Endothelial cell of umbilical vein (primary cell): Measurements from ENCODE around the gene CPVL. TPM values are rescaled to one million over a fixed set of nuclear protein-coding genes. Genes with fewer than 3 reads are reported as not detected.

Experiments used
- BruUV-seq: library from RNA; stranded (reverse); fragments of 400-500 nt; replicated peaks from 2 replicates; lab custom pipeline; 2021; lab: Mats Ljungman, UMichigan
- CTCF ChIA-PET: fragments of 300-600, 350-600 bp; sonication (Branson Sonifier 250); formaldehyde crosslinking; loops from one replicate; lab custom pipeline; 2021; ENCODE audit warnings: antibody characterized with exemption, inconsistent platforms; lab: Charles Lee
- POLR2A ChIA-PET: fragments of 300-600, 350-600 bp; sonication (Branson Sonifier 250); formaldehyde crosslinking; loops from one replicate; lab custom pipeline; 2021; ENCODE audit warnings: antibody characterized with exemption, inconsistent platforms; lab: Charles Lee
- DNase-seq: peaks from one replicate; pipeline ENCODE4 v3.0.0-alpha.2; 2011; ENCODE audit warnings: low read depth, low spot score
- FAIRE-seq: peaks from 2 replicates; lab custom pipeline; 2011; peaks lifted over from hg19 to GRCh38; lab: Jason Lieb, UNC
- H2AFZ ChIP-seq: 2 replicates; pipeline ENCODE4 v1.6.0; 2012; ENCODE audit warnings: low read depth, low read length, control low read depth, inconsistent platforms
- H3K27ac ChIP-seq: 2 replicates; pipeline ENCODE4 v1.5.1; 2011; ENCODE audit warnings: low read depth, mild to moderate bottlenecking, control low read depth, low read length, moderate library complexity; ENCODE audit not compliant: insufficient read depth
- H3K27me3 ChIP-seq, 2 experiments: 2 replicates each; pipeline versions ENCODE4 v1.6.0 to v1.6.1; 2011; ENCODE audit warnings: low read length in 2 of 2, mixed read lengths in 1 of 2; ENCODE audit not compliant: control insufficient read depth in 2 of 2, insufficient read depth in 2 of 2
- H3K36me3 ChIP-seq, 2 experiments: 2 replicates in 1 of 2; 3 replicates in 1 of 2; pipeline ENCODE4 v1.5.1; 2011; ENCODE audit warnings: low read length in 2 of 2, mild to moderate bottlenecking in 1 of 2, moderate library complexity in 1 of 2; ENCODE audit not compliant: control insufficient read depth in 2 of 2, insufficient read depth in 2 of 2; ENCODE audit errors: extremely low read depth in 1 of 2
- H3K4me1 ChIP-seq: 3 replicates; pipeline ENCODE4 v1.5.1; 2011; ENCODE audit warnings: mild to moderate bottlenecking, low read length; ENCODE audit not compliant: control insufficient read depth, insufficient read depth; ENCODE audit errors: extremely low read depth
- H3K4me2 ChIP-seq: 2 replicates; pipeline ENCODE4 v1.6.1; 2011; ENCODE audit warnings: low read length, control low read depth, mixed read lengths; ENCODE audit not compliant: insufficient read depth
- H3K4me3 ChIP-seq, 3 experiments: fragments of 200-600 bp in 1 of 3; sonication (generic), shearing (Covaris generic) in 1 of 3; replicated peaks in 1 of 3; 2 replicates each; pipeline ENCODE4 v1.5.1; 2011 to 2016; ENCODE audit warnings: control low read depth in 3 of 3, low read length in 3 of 3, mild to moderate bottlenecking in 2 of 3, inconsistent platforms in 1 of 3, low read depth in 1 of 3, moderate library complexity in 1 of 3; ENCODE audit not compliant: insufficient read depth in 1 of 3
- H3K79me2 ChIP-seq: 2 replicates; pipeline ENCODE4 v1.6.0; 2012; ENCODE audit warnings: low read length, inconsistent platforms; ENCODE audit not compliant: control insufficient read depth, insufficient read depth
- H3K9ac ChIP-seq: replicated peaks from 2 replicates; pipeline ENCODE3; 2011; ENCODE audit warnings: low read length, control low read depth; ENCODE audit not compliant: insufficient read depth; ENCODE audit errors: extremely low read depth
- H3K9me1 ChIP-seq: replicated peaks from 3 replicates; pipeline ENCODE4 v1.6.0; 2011; ENCODE audit warnings: mild to moderate bottlenecking, low read length; ENCODE audit not compliant: control insufficient read depth, insufficient read depth; ENCODE audit errors: extremely low read depth
- H3K9me3 ChIP-seq: replicated peaks from 2 replicates; pipeline ENCODE4 v1.5.1; 2012; ENCODE audit warnings: low read length, inconsistent platforms; ENCODE audit not compliant: control insufficient read depth, insufficient read depth
- H4K20me1 ChIP-seq: replicated peaks from 2 replicates; pipeline ENCODE3; 2011; ENCODE audit warnings: mild to moderate bottlenecking, low read length; ENCODE audit not compliant: control insufficient read depth, insufficient read depth; ENCODE audit errors: extremely low read depth
- CTCF ChIP-seq, 2 donors: IDR thresholded peaks; 1 replicate in 1 of 2; 2 replicates in 1 of 2; pipeline ENCODE4 v1.5.1; 2011; ENCODE audit warnings: low read length in 2 of 2, mild to moderate bottlenecking in 2 of 2, moderate library complexity in 2 of 2, control low read depth in 1 of 2, inconsistent platforms in 1 of 2, low read depth in 1 of 2; ENCODE audit not compliant: insufficient read depth in 1 of 2; ENCODE audit errors: extremely low read depth in 1 of 2
- EZH2 ChIP-seq: IDR thresholded peaks from 2 replicates; pipeline ENCODE4 v1.6.1; 2012; ENCODE audit warnings: borderline replicate concordance, low read depth, mild to moderate bottlenecking, moderate library complexity, low read length, inconsistent platforms; ENCODE audit not compliant: severe bottlenecking
- FOS ChIP-seq: IDR thresholded peaks from 2 replicates; pipeline ENCODE4 v1.6.1; 2011; ENCODE audit warnings: mild to moderate bottlenecking, low read length, moderate library complexity, borderline replicate concordance; ENCODE audit not compliant: insufficient read depth
- GATA2 ChIP-seq: IDR thresholded peaks from 2 replicates; pipeline ENCODE4 v1.7.0; 2011; ENCODE audit warnings: low read depth, mild to moderate bottlenecking, moderate library complexity, mixed read lengths, low read length; ENCODE audit not compliant: insufficient read length, insufficient read depth
- JUN ChIP-seq: IDR thresholded peaks from 2 replicates; pipeline ENCODE4 v1.6.1; 2011; ENCODE audit warnings: borderline replicate concordance, low read depth; ENCODE audit not compliant: insufficient read length, insufficient read depth
- MAX ChIP-seq: IDR thresholded peaks from 2 replicates; pipeline ENCODE4 v1.6.1; 2011; ENCODE audit not compliant: insufficient read depth, insufficient read length
- MYC ChIP-seq: IDR thresholded peaks from one replicate; pipeline ENCODE4 v1.6.1; 2011; ENCODE audit warnings: mild to moderate bottlenecking, low read depth, low read length
- POLR2A ChIP-seq: IDR thresholded peaks from 2 replicates; pipeline ENCODE4 v1.6.1; 2012; ENCODE audit warnings: low read depth, mild to moderate bottlenecking, control low read depth, low read length
- POLR2AphosphoS5 ChIP-seq: IDR thresholded peaks from 2 replicates; pipeline ENCODE4 v1.6.1; 2012; ENCODE audit warnings: low read depth, mild to moderate bottlenecking, control low read depth, low read length, moderate library complexity; ENCODE audit not compliant: insufficient read depth
- dilution Hi-C: fragments of 300-500 bp; cut with MboI; formaldehyde crosslinking; loops from one replicate; pipeline ENCODE4 v1.15.0; 2019; ENCODE audit warnings: low sequenced_read_pairs; ENCODE audit not compliant: extremely low pct_ligation_motif_present
- intact Hi-C: fragments of 100-400 bp; cut with micrococcal nuclease; formaldehyde crosslinking; loops from one replicate; pipeline ENCODE4 v1.10.0; 2022
- polyA plus RNA-seq, 4 experiments: library from polyadenylated mRNA; depleted of rRNA in 3 of 4; stranded (reverse) in 3 of 4; unstranded in 1 of 4; fragments of >200 nt; gene quantifications; 2 replicates each; pipeline versions ENCODE4 v1.2.1 to v1.2.3, GENCODE V29; 2011 to 2012; ENCODE audit warnings: missing spikeins in 1 of 4
- total RNA-seq: library from RNA; stranded (reverse); gene quantifications from 2 replicates; pipeline ENCODE4 v1.2.3, GENCODE V29; 2021

CPVL gene
- total and polyA plus RNA-seq, 2 donors (not counting 3 experiments of a cell fraction or from before 2014, with no cell fraction given), result 0.14 TPM; not detected in 1

- H3K79me2 ChIP-seq, result no peaks in the 10 kb centered on the region
- dilution Hi-C loops, result no loop called here
- H3K9me3 ChIP-seq, result no peaks in the 10 kb centered on the region
- CTCF ChIA-PET, result interaction anchor here (1.2 to 3.6 kb wide), 5 partner anchors 66 to 119 kb away, joined by 3 to 25 read pairs (median 7); no protein-coding TSS in a partner anchor
- H3K27ac ChIP-seq, result peak overlapping the region; percentile 31
- peak; percentile 10 for TF ChIP-seq GATA2
- TF ChIP-seq JUN, result no peak
- peak overlapping the region; percentile 96 for H3K4me2 ChIP-seq
- peak overlapping the region; percentile 54 for H2AFZ ChIP-seq
- H3K9ac ChIP-seq, result no peak overlapping the region
- no peaks in the 10 kb centered on the region for H3K27me3 ChIP-seq
- H3K4me1 ChIP-seq, result peaks cover 49% of the 10 kb centered on the region
- DNase-seq (peak; percentile 31), FAIRE-seq (no peak)
- no peaks in the 10 kb centered on the region for H3K9me1 ChIP-seq
- intact Hi-C loops, result loop anchor here (1.0 kb wide), 1 partner anchor 51 kb away; no protein-coding TSS in a partner anchor
- POLR2A ChIA-PET, result no interaction called here
- H4K20me1 ChIP-seq, result no peaks in the 10 kb centered on the region
- no peak overlapping the region for H3K4me3 ChIP-seq
- BruUV-seq, result no TSS peak
- H3K36me3 ChIP-seq, result no peaks in the 10 kb centered on the region
These were observed 105.8 kb downstream of the CPVL start for GRCh38 chr7:29040579-29040925.

GRCh38 chr7:29039821-29040578 lies 106.3 kb downstream of the CPVL start:
- H3K4me1 ChIP-seq, result peaks cover 54% of the 10 kb centered on the region
- dilution Hi-C loops, result no loop called here
- H3K27ac ChIP-seq, result peak overlapping the region; percentile 80
- TF ChIP-seq POLR2AphosphoS5 (no peak), MYC (no peak), EZH2 (no peak), POLR2A (no peak), GATA2 (peak; percentile 62), MAX (no peak), CTCF (IDR thresholded peaks at IDR 0.05; ENCODE audit: extremely low read depth in 1 of 2, insufficient read depth in 1 of 2, low read depth in 1 of 2, low read length in 2 of 2) (no peak), JUN (no peak), FOS (peak; percentile 27)
- DNase-seq, result peak; percentile 71
- CTCF ChIA-PET, result interaction anchor here (1.2 to 3.6 kb wide), 6 partner anchors 9 to 118 kb away, joined by 3 to 25 read pairs (median 5); no protein-coding TSS in a partner anchor
- POLR2A ChIA-PET, result interaction anchor here (0.6 kb wide), 1 partner anchor 1879 kb away, joined by 3 read pairs; no protein-coding TSS in a partner anchor
- no peaks in the 10 kb centered on the region for H3K79me2 ChIP-seq
- H3K9ac ChIP-seq, result peak overlapping the region; percentile 34
- peak overlapping the region in 1 of 3 experiments; percentile 30 for H3K4me3 ChIP-seq
- no TSS peak for BruUV-seq
- H3K27me3 ChIP-seq, result no peaks in the 10 kb centered on the region
- H3K9me3 ChIP-seq, result no peaks in the 10 kb centered on the region
- intact Hi-C loops, result loop anchor here (1.0 to 5.0 kb wide), 2 partner anchors 51 to 447 kb away; no protein-coding TSS in a partner anchor
- peak overlapping the region; percentile 96 for H3K4me2 ChIP-seq
- H2AFZ ChIP-seq, result peak overlapping the region; percentile 54
- no peaks in the 10 kb centered on the region for H3K36me3 ChIP-seq
- FAIRE-seq, result peak; percentile 21
- no peaks in the 10 kb centered on the region for H4K20me1 ChIP-seq
- no peaks in the 10 kb centered on the region for H3K9me1 ChIP-seq
